ENCODE measurements around the gene GALNT8.

DNA sequence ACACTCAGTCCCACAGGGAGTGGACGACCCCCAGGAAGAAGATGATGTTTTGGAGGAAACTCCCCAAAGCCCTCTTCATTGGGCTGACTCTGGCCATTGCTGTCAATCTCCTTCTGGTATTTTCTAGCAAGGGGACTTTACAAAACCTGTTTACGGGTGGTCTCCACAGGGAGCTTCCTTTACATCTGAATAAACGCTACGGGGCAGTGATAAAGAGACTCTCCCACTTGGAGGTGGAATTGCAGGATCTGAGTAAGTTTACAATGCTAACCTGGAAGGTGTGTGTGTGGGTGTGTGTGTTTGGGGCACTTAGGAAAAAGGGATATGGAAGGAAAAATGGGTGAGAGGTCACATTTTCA, 416 bp downstream of the GALNT8 start:
- TF ChIP-seq POLR2AphosphoS5 (IDR thresholded peaks at IDR 0.05; ENCODE audit: insufficient read depth in 1 of 2, low read depth in 1 of 2): no peak
- TF ChIP-seq, protein P1, sequence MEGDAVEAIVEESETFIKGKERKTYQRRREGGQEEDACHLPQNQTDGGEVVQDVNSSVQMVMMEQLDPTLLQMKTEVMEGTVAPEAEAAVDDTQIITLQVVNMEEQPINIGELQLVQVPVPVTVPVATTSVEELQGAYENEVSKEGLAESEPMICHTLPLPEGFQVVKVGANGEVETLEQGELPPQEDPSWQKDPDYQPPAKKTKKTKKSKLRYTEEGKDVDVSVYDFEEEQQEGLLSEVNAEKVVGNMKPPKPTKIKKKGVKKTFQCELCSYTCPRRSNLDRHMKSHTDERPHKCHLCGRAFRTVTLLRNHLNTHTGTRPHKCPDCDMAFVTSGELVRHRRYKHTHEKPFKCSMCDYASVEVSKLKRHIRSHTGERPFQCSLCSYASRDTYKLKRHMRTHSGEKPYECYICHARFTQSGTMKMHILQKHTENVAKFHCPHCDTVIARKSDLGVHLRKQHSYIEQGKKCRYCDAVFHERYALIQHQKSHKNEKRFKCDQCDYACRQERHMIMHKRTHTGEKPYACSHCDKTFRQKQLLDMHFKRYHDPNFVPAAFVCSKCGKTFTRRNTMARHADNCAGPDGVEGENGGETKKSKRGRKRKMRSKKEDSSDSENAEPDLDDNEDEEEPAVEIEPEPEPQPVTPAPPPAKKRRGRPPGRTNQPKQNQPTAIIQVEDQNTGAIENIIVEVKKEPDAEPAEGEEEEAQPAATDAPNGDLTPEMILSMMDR (IDR thresholded peaks at IDR 0.05): no peak
- no peak for TF ChIP-seq POLR2A (IDR thresholded peaks at IDR 0.05)
